ENCODE results near the gene ZNF593.

ZNF593 gene

DNA sequence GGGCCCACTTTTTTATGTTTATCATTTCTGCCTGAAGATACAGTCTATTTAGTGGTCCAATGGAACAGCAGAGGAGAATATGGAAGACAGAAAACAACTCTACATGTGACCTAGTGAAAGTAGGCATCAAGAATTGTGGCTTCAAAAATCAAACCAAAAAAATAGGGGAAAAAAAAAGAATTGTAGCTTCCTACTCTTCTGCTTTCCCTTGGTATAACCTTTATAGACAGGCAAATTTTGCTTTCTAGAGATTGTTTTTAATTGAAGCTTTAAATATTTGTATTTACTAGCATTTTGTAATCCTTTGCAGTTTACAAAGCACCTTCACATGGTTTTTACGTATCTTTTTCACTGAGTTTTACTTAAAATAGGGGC lies 43.8 kb upstream of the ZNF593 start:
- TF ChIP-seq, protein P1, sequence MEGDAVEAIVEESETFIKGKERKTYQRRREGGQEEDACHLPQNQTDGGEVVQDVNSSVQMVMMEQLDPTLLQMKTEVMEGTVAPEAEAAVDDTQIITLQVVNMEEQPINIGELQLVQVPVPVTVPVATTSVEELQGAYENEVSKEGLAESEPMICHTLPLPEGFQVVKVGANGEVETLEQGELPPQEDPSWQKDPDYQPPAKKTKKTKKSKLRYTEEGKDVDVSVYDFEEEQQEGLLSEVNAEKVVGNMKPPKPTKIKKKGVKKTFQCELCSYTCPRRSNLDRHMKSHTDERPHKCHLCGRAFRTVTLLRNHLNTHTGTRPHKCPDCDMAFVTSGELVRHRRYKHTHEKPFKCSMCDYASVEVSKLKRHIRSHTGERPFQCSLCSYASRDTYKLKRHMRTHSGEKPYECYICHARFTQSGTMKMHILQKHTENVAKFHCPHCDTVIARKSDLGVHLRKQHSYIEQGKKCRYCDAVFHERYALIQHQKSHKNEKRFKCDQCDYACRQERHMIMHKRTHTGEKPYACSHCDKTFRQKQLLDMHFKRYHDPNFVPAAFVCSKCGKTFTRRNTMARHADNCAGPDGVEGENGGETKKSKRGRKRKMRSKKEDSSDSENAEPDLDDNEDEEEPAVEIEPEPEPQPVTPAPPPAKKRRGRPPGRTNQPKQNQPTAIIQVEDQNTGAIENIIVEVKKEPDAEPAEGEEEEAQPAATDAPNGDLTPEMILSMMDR (IDR thresholded peaks at IDR 0.05; ENCODE audit: low read depth, low read length, missing control alignments): no peak
- DNase-seq (ENCODE audit: low read depth): no peak
- H3K4me3 ChIP-seq (ENCODE audit: low read depth, low read length): no peak overlapping the region

DNA sequence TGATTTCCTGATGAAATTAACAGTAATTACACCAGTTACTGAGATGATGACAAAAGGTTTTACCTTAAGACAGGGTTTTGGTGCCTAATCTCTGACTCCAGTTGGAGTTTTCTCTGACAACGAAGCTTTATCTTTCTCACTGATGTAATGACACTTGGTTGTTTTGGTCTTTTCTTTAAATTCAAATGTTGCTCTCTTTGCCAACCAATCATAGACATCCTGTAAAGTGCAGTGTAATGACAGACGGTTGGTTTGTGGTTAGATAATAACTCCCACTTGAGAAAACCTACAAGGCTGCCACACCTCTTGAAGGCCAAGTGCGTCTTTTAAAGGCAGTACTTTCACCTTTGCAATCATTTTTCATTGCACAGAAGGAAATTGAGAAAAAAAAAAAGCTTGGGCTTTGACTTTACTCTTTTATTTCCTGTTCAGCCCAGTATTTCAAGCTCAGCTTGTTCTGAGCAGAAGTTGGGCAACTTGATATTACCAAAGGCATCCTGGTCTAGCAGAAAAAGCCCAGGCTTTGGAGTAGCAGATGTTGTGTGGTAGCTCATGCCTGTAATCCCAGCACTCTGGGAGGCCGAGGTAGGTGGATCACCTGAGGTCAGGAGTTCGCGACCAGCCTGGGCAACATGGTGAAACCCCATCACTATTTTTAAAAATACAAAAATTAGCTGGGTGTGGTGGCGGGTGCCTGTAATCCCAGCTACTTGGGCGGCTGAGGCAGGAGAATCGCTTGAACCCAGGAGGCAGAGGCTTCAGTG lies 43.2 kb upstream of the ZNF593 start:
- no peak overlapping the region for H3K4me3 ChIP-seq (ENCODE audit: low read depth, low read length)
- peak; percentile 55 for DNase-seq (ENCODE audit: low read depth)
- TF ChIP-seq, protein P1 (IDR thresholded peaks at IDR 0.05; ENCODE audit: low read depth, low read length, missing control alignments): no peak

DNA sequence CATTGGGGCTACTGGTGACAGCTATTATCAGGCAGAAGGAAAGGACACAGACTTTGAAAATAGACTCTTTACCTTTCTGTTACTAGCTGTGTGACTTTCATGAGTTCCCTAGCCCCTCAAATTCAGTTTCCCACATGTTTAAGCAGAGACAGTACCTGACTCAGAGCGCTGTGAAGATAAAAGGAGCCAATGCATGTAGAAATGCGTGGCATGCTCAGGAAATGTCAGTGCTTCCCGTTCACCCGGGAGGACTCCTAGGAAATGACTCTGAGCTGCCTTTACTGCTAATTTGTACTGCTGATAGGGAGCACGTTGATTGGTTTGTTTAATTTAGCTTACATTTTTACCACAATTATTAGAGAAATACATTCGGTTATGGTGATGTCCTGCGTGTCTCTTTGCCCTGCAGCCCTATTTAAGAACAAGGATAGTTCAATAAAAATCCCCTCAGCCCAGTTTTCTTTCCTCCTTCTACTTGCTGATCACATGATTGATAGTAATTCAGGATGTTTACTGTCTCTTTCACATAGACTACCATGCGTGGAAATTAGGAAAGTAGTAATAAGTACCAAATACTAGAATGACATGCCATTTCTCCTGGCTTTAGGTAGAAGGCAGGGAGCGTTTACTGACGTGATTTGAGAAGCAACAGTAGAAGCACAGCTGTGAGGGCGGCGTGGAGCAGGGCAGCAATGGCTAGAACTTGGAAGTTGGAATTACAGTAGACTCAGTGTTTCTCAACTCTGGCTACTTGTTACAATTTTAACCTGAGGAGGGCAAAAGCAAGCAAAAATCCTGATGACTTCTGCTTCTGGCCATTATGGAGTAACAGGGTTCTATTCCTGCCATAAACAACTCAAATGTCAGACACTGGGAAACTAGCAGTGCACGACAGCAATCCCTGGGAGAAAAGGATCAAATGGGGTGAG lies 42.2 kb upstream of the ZNF593 start:
- no peak for DNase-seq (ENCODE audit: low read depth)
- TF ChIP-seq, protein P1 (IDR thresholded peaks at IDR 0.05; ENCODE audit: low read depth, low read length, missing control alignments): no peak
- H3K4me3 ChIP-seq (ENCODE audit: low read depth, low read length): no peak overlapping the region

DNA sequence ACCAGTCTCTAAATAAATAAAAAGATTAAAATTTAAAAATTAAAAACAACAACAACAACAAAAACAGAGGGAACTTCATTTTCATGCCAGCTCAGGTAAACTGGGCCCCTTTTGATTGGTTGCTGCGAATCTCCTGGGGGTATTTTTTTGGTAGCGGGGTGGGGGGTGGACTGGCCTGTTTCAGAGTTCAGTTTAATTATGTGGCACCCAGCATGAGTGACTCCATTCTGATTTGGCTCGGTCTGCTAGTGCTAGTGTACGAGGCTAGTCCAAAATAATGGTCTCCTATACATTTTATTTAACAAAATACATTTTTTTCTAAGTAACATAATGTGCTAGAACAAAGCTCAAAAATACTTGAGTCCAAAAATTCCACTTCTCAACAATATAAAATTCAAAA lies 39.9 kb upstream of the ZNF593 start:
- no peak for DNase-seq (ENCODE audit: low read depth)
- TF ChIP-seq, protein P1 (IDR thresholded peaks at IDR 0.05; ENCODE audit: low read depth, low read length, missing control alignments): no peak
- no peak overlapping the region for H3K4me3 ChIP-seq (ENCODE audit: low read depth, low read length)

DNA sequence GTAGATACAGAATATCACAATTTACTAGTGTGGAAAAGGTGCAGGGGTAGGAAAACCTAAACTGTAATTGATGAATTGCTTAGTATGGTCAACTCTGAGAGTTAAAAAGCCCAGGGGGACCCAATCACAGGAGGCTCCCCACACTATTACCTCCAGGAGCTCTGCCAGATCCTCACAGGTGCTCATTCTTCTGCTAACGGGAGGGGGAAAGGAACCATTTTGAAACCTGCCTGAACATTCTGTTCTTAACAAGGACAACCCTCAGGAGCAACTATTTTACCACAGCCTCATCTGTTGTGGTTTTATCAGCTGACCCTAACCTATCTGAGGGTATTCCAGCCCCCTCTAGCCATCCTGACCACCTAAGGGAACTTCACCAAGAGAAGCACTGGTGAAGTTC lies 39.0 kb upstream of the ZNF593 start:
- no peak for DNase-seq (ENCODE audit: low read depth)
- H3K4me3 ChIP-seq (ENCODE audit: low read depth, low read length): no peak overlapping the region
- TF ChIP-seq, protein P1 (IDR thresholded peaks at IDR 0.05; ENCODE audit: low read depth, low read length, missing control alignments): no peak

DNA sequence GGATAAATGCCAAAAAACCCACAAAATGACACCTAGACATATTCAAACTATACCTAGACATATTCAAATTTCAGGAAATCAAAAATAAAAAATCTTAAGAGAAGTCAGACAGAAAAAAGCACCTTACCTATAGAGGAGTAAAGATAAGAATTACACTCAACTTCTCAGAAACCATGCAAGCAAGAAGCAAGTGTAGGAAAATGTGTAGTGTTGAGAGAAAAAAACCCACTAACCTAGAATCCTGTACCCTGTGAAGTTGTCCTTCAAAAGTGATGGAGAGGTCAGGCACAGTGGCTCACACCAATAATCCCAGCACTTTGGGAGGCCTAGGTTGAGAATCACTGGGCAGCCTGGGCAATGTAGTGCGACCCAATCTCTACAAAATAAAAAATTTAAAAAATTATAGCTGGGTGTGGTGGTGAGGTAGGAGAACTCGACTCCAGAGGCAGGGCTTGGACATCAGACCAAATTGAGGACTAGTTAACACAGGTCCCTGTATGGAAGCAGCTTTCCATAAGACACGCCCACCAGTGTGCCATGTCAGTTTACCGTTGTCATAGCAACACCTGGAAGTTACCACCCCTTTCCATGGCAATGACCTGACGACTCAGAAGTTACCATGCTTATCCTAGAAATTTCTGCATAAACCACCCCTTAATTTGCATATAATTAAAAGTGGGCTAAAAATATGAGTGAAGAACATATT lies 37.4 kb upstream of the ZNF593 start:
- no peak overlapping the region for H3K4me3 ChIP-seq (ENCODE audit: low read depth, low read length)
- TF ChIP-seq, protein P1 (IDR thresholded peaks at IDR 0.05; ENCODE audit: low read depth, low read length, missing control alignments): no peak
- DNase-seq (ENCODE audit: low read depth): no peak
